NCI-H146 (cell line): ENCODE data around the gene KIF16B.

Source experiments
- DNase-seq: peaks from one replicate; lab custom pipeline; 2025; lab: John Stamatoyannopoulos, UW

Gene KIF16B

DNA sequence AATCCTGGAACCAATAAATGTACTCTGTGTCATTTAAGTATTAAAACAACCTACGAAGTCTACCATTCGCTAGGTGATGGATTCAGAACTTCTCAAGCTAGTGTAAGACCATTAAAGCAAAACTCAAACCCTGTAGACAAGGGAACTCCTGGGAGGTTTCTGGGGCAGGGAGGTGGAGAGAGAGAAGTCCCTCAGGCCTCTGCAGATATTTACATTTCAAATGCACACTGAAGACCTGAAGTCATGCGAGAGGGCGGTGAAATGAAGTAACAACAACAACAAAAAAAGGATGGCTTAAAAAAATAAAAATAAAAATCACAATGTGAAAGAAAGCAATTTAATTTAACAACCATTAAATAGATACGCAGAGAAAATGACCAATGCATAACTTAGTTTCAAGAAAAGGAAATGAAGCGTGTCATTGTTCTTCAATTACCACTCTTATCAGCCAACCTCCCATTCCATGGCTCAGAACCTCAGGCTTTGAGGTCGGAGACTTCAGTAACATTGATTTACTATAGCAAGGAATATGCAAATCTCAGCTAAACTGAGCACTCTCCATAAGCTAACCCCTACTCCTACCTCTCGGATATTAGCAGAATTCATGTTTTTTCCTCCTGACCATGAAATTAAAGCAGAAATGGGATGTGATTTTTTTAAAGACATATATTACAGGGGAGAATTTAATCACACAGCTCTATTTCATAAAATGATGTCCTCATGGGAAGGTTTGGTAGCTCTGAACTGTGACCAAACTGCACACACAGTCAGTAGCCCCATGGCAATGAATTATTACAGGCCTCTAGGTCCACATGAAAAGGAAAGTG is 140.6 kb downstream of the KIF16B start:
- DNase-seq, result no peak

- DNase-seq, result no peak
These were observed 145.1 kb downstream of the KIF16B start for GRCh38 chr20:16428112-16428511.

GRCh38 chr20:16427571-16427970 is 145.7 kb downstream of the KIF16B start:
- DNase-seq, result no peak

DNA sequence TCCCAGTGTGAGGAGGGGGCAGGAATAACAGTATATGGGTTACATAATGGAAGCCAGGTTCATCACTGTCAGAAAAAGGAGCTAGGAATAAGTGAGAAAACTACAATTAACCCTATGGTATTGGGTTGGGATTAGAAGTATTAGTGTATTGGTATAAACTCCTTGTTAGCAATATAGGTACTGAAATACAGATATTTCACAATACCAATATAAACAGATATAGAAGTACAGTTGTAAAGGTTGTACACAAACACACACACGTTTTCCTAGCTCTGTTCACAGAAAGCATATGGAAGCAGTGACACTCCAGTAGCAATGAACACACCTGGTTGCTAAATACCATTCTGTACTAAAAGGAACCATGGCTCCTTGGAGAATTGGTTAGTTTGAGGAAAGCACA is 148.5 kb downstream of the KIF16B start:
- no peak for DNase-seq

- no peak for DNase-seq
These were observed 149.7 kb downstream of the KIF16B start for GRCh38 chr20:16423311-16424212.

DNA sequence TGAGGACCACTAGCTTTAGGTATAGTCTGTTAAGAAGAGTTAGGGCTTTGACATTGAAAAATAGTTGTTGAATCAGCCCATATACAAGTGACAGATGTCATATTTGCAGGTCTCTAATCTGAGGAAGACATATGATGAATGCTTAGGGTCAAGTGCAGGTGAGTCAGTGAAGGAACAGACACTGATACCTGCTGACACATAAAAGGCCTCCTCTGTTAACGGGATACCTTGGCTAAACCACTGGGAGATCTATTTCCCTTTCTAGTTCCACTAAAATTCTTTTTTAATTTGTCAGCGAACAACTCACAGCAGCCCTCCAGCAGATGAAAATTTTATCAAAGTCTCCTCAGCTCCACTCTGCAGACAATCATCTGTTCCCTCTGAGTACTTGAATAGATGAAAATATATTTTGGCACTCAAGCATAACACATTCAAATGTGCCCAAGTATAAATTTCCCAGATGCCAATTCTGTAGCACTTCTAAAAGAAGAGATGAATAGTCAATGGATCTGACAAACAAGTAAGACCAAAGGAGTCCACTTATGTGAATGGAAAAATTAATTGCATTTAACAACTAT is 154.0 kb downstream of the KIF16B start:
- no peak for DNase-seq

DNA sequence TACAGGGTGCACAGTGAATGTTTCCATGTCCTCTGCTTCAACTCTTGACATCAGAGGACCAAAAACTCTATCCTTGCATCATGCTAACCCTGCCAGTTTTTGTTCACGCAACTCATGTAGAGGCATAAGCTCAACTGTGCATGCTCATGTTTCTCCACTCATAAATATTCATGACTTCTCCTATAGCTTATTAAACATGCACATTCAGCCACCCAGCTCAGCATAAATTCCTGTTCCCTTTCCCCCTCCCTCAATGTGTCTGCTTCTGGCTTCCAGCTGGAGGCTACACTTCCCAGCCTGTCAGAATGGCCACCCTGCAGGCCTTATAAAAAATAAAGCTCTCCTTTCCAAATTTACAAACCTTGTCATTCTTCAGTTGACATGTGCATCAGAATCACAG is 154.6 kb downstream of the KIF16B start:
- DNase-seq, result no peak

GRCh38 chr20:16417001-16417400 is 156.2 kb downstream of the KIF16B start:
- DNase-seq, result no peak

- DNase-seq, result no peak
These were observed 157.9 kb downstream of the KIF16B start for GRCh38 chr20:16415071-16416053.

- DNase-seq, result no peak
These were observed 160.3 kb downstream of the KIF16B start for GRCh38 chr20:16412906-16413305.

DNA sequence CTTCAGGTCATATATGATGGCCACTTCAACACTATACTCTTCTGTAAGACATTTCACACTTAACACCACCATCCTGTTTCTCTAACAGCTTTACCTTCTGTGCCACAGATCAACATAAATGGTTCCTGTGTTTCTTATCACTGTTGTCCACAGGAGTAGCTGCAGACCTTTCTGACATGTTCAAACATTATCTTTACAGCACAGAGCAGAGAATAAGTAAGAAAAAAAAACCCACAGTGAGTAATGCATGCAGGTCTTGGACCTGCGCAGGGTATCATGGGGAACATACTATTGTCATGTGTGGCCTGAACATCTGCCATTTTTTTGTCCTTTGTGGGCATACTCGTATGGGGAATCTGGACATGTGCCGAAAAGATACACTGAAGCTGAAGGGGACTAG is 161.9 kb downstream of the KIF16B start:
- no peak for DNase-seq

DNA sequence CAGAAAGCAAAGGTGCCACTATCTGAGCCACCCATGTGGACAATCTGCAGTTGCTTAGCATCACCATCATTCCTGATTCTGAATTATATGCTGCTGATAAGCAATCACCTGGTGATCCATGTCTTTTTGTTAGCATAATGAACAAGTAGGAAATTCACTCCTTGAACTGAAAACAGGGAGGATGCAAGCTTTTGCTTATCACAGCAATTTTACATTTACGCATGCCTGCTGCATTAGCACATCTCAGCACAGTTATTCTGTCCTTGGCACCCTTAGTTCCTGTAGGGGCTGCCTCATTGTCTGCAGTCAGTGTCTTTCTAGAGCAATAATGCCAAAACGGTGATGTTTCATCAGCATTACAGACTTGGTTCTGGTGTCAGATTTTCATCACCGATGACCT is 162.6 kb downstream of the KIF16B start:
- DNase-seq, result no peak

DNA sequence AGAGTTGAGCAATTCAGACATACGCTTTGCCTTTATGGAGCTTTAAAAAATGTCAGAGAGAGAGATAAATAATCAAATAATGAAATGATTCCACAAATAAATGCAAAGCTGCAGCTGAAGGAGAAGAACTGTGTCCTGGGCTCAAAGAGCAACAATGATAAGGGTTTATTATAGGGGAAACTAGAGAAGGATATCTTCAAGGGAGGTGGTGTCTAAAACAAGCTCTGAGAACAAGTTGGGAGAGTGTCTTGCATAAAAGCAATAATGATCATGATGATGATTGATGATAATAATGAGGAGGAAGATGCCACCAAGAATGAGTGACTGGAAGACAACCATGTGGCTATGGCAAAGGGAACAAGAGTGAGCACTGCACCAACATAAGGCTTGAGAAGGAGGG is 164.3 kb downstream of the KIF16B start:
- no peak for DNase-seq

- DNase-seq, result no peak
These were observed 165.8 kb downstream of the KIF16B start for GRCh38 chr20:16407251-16408067.

- no peak for DNase-seq
These were observed 168.0 kb downstream of the KIF16B start for GRCh38 chr20:16405254-16405653.

DNA sequence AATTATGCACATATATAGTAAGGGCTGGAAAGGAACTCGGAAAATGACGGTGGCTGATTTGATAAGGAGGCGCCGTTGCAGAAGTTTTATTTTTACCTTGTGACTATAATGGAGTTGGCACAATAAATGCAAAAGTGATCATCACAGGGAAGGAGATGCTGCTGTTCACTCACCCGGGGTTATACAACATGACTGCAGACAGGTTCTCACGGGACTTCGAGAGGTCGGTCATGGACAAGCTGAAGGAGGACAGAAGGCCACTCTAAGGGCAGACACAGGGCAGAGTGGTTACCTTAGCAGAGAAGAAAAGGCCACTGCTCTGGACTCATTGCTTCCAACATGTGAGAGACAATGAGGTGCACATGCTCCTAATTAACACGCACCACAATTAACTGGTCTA is 168.6 kb downstream of the KIF16B start:
- DNase-seq, result no peak

GRCh38 chr20:16404171-16404570 is 169.1 kb downstream of the KIF16B start:
- DNase-seq, result no peak

DNA sequence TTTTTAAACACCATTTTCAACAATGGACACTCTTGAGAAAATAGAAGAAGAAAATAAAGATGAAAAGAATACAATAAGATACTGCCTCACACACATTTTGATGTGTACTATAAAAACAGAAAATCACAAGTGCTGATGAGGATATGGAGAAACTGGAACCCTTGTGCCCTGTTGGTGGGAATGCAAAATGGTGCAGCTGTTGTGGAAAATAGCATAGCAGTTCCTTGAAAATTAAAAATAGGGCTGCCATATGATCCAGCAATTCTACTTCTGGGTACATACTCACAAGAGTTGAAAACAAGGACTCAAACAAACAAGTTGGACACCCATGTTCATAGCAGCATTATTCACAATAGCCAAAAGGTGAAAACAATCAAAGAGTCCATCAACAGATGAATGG is 173.0 kb downstream of the KIF16B start:
- DNase-seq, result no peak

GRCh38 chr20:16399801-16400200 is 173.4 kb downstream of the KIF16B start:
- no peak for DNase-seq

DNA sequence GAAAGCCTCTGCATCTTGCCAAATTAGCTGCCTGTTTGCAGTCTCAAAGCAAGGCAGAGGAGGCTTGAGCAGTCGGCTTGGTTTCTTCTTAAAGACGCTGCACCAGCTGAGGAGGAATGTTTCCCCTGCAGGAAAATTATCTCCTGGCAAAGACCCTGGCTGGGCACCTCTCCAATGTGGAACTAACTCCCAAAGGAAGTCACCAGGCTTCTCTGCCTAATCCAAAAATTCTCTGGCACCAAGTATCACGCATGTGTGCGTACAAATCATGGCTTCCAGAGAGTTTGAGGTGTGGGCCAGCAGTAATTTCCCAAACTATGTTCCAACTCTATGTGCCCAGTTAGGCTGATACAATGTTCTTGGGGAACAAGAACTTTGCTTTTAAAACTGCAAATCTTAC is 176.2 kb downstream of the KIF16B start:
- no peak for DNase-seq

DNA sequence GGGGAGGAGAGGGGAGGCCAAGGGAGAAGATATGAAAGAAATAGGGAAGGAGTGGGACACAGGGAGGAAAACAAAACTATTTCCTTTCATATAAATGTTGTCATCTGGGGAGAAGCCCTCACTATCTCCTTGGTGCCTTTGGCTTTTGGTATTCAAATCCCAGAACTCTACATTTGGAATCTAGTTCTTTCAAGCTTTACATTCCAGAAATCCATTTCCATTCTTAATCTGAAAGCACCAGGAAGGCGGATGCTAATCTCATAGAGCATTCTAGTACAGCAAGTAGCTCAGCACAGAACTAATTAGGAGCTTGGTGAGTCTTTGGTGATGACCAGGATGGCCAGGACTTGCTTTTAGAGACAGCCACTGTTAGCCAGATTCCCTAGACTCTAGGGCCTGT is 177.9 kb downstream of the KIF16B start:
- DNase-seq, result no peak
